H1 (cell line): ENCODE results near the gene KCNQ1OT1. TPM values are rescaled to one million over a fixed set of nuclear protein-coding genes. Genes with fewer than 3 reads are reported as not detected.

Source experiments
- MAX ChIP-seq: IDR thresholded peaks from 2 replicates; pipeline ENCODE4 v1.6.1; 2012; ENCODE audit warnings: inconsistent platforms
- NRF1 ChIP-seq: IDR thresholded peaks from 2 replicates; pipeline ENCODE4 v1.6.1; 2011; ENCODE audit warnings: mild to moderate bottlenecking, low read depth, low read length, improper control_type of control experiment
- polyA plus RNA-seq, 7 experiments: library from polyadenylated mRNA; depleted of rRNA in 3 of 7; stranded (reverse) in 5 of 7; unstranded in 2 of 7; fragments of >200 nt in 5 of 7; fragments of 200-250 nt in 2 of 7; gene quantifications; 1 replicate in 5 of 7; 2 replicates in 1 of 7; 4 replicates in 1 of 7; pipeline versions ENCODE4 v1.2.1 to v1.2.3, GENCODE V29; 2011 to 2013; ENCODE audit warnings: missing spikeins in 2 of 7, mixed read lengths in 2 of 7
- total RNA-seq: library from RNA; stranded (reverse); fragmentation: NEBNext Ultra II Directional; extraction: Animal tissue kit (Norgen Biotek cat#: 25700); gene quantifications from 2 replicates; pipeline ENCODE4 v1.2.1, GENCODE V29; 2021

KCNQ1OT1 gene
- total and polyA plus RNA-seq, 2 of the 8 experiments (the other 6 are each of a cell fraction or from before 2014, with no cell fraction given) = 0.21 to 1.2 TPM

GRCh38 chr11:2738551-2739431 lies 39.0 kb upstream of the KCNQ1OT1 start (continued):
- TF ChIP-seq MAX (no peak), NRF1 (no peak)
